HEK293T (cell line): ENCODE results near the gene GOSR1.
"Not testable (repeated sequence)": the region's sequence is repeated elsewhere in the genome, so short reads cannot be mapped to it uniquely, and the experiment has no call there.

Experiments used
- CTCF ChIA-PET: fragments of 350-600 bp; formaldehyde crosslinking; extraction: SDS; loops from one replicate; lab custom pipeline; 2021; ENCODE audit warnings: antibody characterized with exemption, inconsistent platforms; lab: Yijun Ruan, JAX
- POLR2A ChIA-PET: fragments of 350-600 bp; formaldehyde crosslinking; extraction: SDS; loops from one replicate; lab custom pipeline; 2020; ENCODE audit warnings: antibody characterized with exemption, inconsistent platforms; lab: Yijun Ruan, JAX
- DNase-seq: peaks from one replicate; pipeline ENCODE4 v3.0.0; 2012; ENCODE audit warnings: mixed read lengths; ENCODE audit errors: extremely low spot score
- ARNT ChIP-seq: fragments of 450-650 bp; IDR thresholded peaks from 2 replicates; pipeline ENCODE4 v1.6.1; 2017; ENCODE audit warnings: mild to moderate bottlenecking
- BHLHE40 ChIP-seq: fragments of 450-650 bp; IDR thresholded peaks from 2 replicates; pipeline ENCODE4 v1.6.1; 2016; ENCODE audit warnings: mild to moderate bottlenecking, moderate library complexity, borderline replicate concordance
- CTBP1 ChIP-seq: fragments of 450-650 bp; IDR thresholded peaks from 2 replicates; pipeline ENCODE4 v1.6.1; 2016; ENCODE audit warnings: borderline replicate concordance
- ELF4 ChIP-seq: fragments of 450-650 bp; IDR thresholded peaks from 2 replicates; pipeline ENCODE4 v1.6.1; 2017; ENCODE audit warnings: antibody characterized with exemption
- FOXA1 ChIP-seq: fragments of 450-650 bp; IDR thresholded peaks from 2 replicates; pipeline ENCODE4 v1.6.1; 2016; ENCODE audit warnings: mild to moderate bottlenecking
- FOXK2 ChIP-seq: fragments of 450-650 bp; IDR thresholded peaks from 2 replicates; pipeline ENCODE4 v1.6.1; 2016; ENCODE audit warnings: mild to moderate bottlenecking
- FOXM1 ChIP-seq: fragments of 450-650 bp; IDR thresholded peaks from 2 replicates; pipeline ENCODE4 v1.6.1; 2017; ENCODE audit warnings: mild to moderate bottlenecking, borderline replicate concordance
- HDGF ChIP-seq: fragments of 450-650 bp; IDR thresholded peaks from 2 replicates; pipeline ENCODE4 v1.6.1; 2017; ENCODE audit warnings: antibody characterized with exemption, borderline replicate concordance
- L3MBTL2 ChIP-seq: fragments of 450-650 bp; conservative IDR thresholded peaks from 2 replicates; pipeline ENCODE4 v1.6.1; 2016; ENCODE audit warnings: mild to moderate bottlenecking
- LEF1 ChIP-seq: fragments of 450-650 bp; IDR thresholded peaks from 2 replicates; pipeline ENCODE4 v1.6.1; 2017; ENCODE audit warnings: mild to moderate bottlenecking, borderline replicate concordance
- NFRKB ChIP-seq: fragments of 450-650 bp; IDR thresholded peaks from 2 replicates; pipeline ENCODE4 v1.6.1; 2016; ENCODE audit warnings: mild to moderate bottlenecking, moderate library complexity
- PKNOX1 ChIP-seq: fragments of 450-650 bp; IDR thresholded peaks from 2 replicates; pipeline ENCODE4 v1.6.1; 2016
- SP1 ChIP-seq: fragments of 450-650 bp; IDR thresholded peaks from 2 replicates; pipeline ENCODE4 v1.6.1; 2017
- SUZ12 ChIP-seq: fragments of 450-650 bp; IDR thresholded peaks from 2 replicates; pipeline ENCODE4 v1.6.1; 2016; ENCODE audit warnings: mild to moderate bottlenecking
- TARDBP ChIP-seq: fragments of 450-650 bp; IDR thresholded peaks from 2 replicates; pipeline ENCODE4 v1.6.1; 2016
- ZNF384 ChIP-seq: fragments of 450-650 bp; IDR thresholded peaks from 2 replicates; pipeline ENCODE4 v1.6.1; 2016

GOSR1 gene

DNA sequence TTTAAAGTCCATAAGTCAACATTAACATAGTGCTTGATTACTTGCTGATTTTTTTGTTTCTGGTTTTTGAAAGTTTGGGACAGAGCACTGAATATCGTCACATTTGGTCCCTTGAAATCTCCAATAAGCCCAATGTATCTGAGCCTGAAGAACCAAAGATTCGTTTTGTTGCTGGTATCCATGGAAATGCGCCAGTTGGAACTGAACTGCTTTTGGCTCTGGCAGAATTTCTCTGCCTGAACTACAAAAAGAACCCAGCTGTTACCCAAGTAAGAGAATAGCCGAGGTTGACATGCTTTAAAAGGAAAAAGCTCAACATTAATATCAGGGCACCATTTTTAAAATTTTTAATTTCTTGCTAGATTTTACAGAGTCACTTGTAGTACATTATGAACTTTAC is 27.7 kb upstream of the GOSR1 start:
- TF ChIP-seq HDGF, result no peak
- TF ChIP-seq SUZ12, result no peak
- TF ChIP-seq LEF1, result no peak
- TF ChIP-seq FOXM1, result no peak
- no peak for TF ChIP-seq ELF4
- TF ChIP-seq L3MBTL2, result no peak
- TF ChIP-seq TARDBP, result no peak
- TF ChIP-seq CTBP1, result no peak
- no peak for TF ChIP-seq NFRKB
- TF ChIP-seq ZNF384, result no peak
- no peak for TF ChIP-seq ARNT
- TF ChIP-seq SP1, result no peak
- no peak for TF ChIP-seq FOXK2
- TF ChIP-seq PKNOX1, result no peak
- no peak for TF ChIP-seq FOXA1
- TF ChIP-seq BHLHE40, result no peak
- DNase-seq, result no peak
- ChIA-PET POLR2A (interaction anchor here (1.6 kb wide), 1 partner anchor 27 kb away, joined by 3 read pairs; the partner anchor contains the start of gene GOSR1), CTCF (no interaction called here)

GRCh38 chr17:30450125-30451027 is 26.8 kb upstream of the GOSR1 start:
- POLR2A ChIA-PET, result interaction anchor here (1.6 kb wide), 1 partner anchor 26 kb away, joined by 3 read pairs; the partner anchor contains the start of gene GOSR1
- TF ChIP-seq ELF4 (no peak), HDGF (no peak), TARDBP (no peak), NFRKB (no peak), PKNOX1 (no peak), FOXA1 (no peak), L3MBTL2 (no peak), CTBP1 (no peak), ZNF384 (no peak), SUZ12 (no peak), BHLHE40 (no peak), FOXM1 (no peak)
- CTCF ChIA-PET, result no interaction called here
- no peak for DNase-seq

GRCh38 chr17:30454635-30455034 is 22.6 kb upstream of the GOSR1 start:
- no peak for TF ChIP-seq NFRKB
- no peak for TF ChIP-seq L3MBTL2
- TF ChIP-seq SUZ12, result no peak
- no peak for TF ChIP-seq HDGF
- no peak for TF ChIP-seq FOXA1
- TF ChIP-seq TARDBP, result no peak
- no peak for TF ChIP-seq SP1
- no peak for TF ChIP-seq ZNF384
- no peak for TF ChIP-seq BHLHE40
- no peak for TF ChIP-seq FOXM1
- no peak for TF ChIP-seq PKNOX1
- no peak for TF ChIP-seq ARNT
- no peak for TF ChIP-seq LEF1
- no peak for TF ChIP-seq FOXK2
- no peak for TF ChIP-seq ELF4
- TF ChIP-seq CTBP1, result no peak
- ChIA-PET CTCF (no interaction called here), POLR2A (no interaction called here)
- DNase-seq, result no peak

GRCh38 chr17:30458371-30458770 is 18.8 kb upstream of the GOSR1 start:
- no peak for DNase-seq
- ChIA-PET POLR2A (no interaction called here), CTCF (no interaction called here)
- TF ChIP-seq HDGF, result no peak
- no peak for TF ChIP-seq FOXM1

- DNase-seq, POLR2A ChIA-PET, CTCF ChIA-PET: not testable (repeated sequence)
These were observed 18.3 kb upstream of the GOSR1 start for GRCh38 chr17:30458797-30459413.

DNA sequence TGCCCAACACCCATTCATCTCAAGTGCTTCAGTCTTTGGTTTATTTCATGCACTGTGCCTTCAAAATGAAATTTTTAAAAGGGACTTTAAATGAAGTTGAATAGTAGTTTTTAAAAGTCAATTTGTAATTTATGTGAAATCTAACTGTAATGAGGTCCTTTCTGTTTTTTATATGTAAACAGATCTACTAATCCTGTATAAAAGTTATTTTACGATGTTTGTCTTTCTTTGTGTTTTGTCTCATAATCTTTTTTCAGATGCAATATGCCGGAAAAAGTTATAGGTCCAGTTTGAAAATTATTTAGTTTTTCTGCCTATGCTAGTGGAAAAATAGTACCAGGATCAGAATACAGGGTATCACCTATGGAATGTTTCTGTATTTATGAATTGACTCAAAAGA is 8.7 kb upstream of the GOSR1 start:
- no peak for DNase-seq
- CTCF ChIA-PET, result interaction anchor here (1.4 kb wide), 1 partner anchor 8 kb away, joined by 4 read pairs; the partner anchor contains the start of gene GOSR1
- POLR2A ChIA-PET, result interaction anchor here (6.1 kb wide), 1 partner anchor 8 kb away, joined by 34 read pairs; the partner anchor contains the start of gene GOSR1
- TF ChIP-seq FOXM1 (no peak), SUZ12 (no peak), CTBP1 (no peak), BHLHE40 (no peak), ARNT (no peak), SP1 (no peak), NFRKB (no peak), L3MBTL2 (no peak), LEF1 (no peak), TARDBP (no peak), ZNF384 (no peak), FOXA1 (no peak), HDGF (no peak), PKNOX1 (no peak)
